HepG2 (cell line): ENCODE measurements around the gene USP24. TPM values are rescaled to one million over a fixed set of nuclear protein-coding genes. Genes with fewer than 3 reads are reported as not detected.

ENCODE experiments used
- ATAC-seq: fragments of 200-7000 bp; cut with Tn5 transposase; 3 replicates; pipeline ENCODE4 v1.9.1; 2020; ENCODE audit warnings: mild to moderate bottlenecking, moderate library complexity
- BruUV-seq: library from RNA; stranded (reverse); fragments of 400-500 nt; replicated peaks from 2 replicates; lab custom pipeline; 2021; lab: Mats Ljungman, UMichigan
- CTCF ChIA-PET: fragments of 300-600 bp; formaldehyde crosslinking; extraction: SDS; loops from one replicate; lab custom pipeline; 2021; ENCODE audit warnings: low total read pairs, inconsistent platforms, low intra/inter-chr PET ratio; lab: Yijun Ruan, JAX
- POLR2A ChIA-PET: fragments of 350-600 bp; sonication (Branson Sonifier 250); formaldehyde crosslinking; loops from one replicate; lab custom pipeline; 2020; ENCODE audit warnings: antibody characterized with exemption, inconsistent platforms; lab: Yijun Ruan, JAX
- DNase-seq: peaks from one replicate; pipeline ENCODE4 v3.0.0-alpha.2; 2015; ENCODE audit warnings: low spot score
- FAIRE-seq: peaks from 3 replicates; lab custom pipeline; 2011; peaks lifted over from hg19 to GRCh38; lab: Jason Lieb, UNC
- H2AFZ ChIP-seq: one replicate; pipeline ENCODE4 v1.6.1; 2011; ENCODE audit warnings: low read length, inconsistent platforms
- H3K27ac ChIP-seq: fragments of 300-600 bp; 3 replicates; pipeline ENCODE4 v1.8.0; 2011; ENCODE audit warnings: mixed run types, mild to moderate bottlenecking, mixed read lengths, low read length, inconsistent platforms; ENCODE audit not compliant: insufficient read depth; ENCODE audit errors: extremely low read length
- H3K27me3 ChIP-seq, 2 experiments: fragments of 200-600 bp in 1 of 2; 2 replicates in 1 of 2; 3 replicates in 1 of 2; pipeline versions ENCODE4 v1.6.0 to v1.8.0; 2011; ENCODE audit warnings: low read length in 2 of 2, mild to moderate bottlenecking in 2 of 2, moderate library complexity in 2 of 2, inconsistent platforms in 1 of 2; ENCODE audit not compliant: insufficient read depth in 2 of 2, control insufficient read depth in 1 of 2
- H3K36me3 ChIP-seq, 2 experiments: fragments of 200-600 bp in 1 of 2; replicated peaks in 1 of 2; 2 replicates in 1 of 2; 3 replicates in 1 of 2; pipeline versions ENCODE4 v1.5.1 to v1.8.0; 2011; ENCODE audit warnings: low read length in 2 of 2, inconsistent platforms in 1 of 2; ENCODE audit not compliant: insufficient read depth in 2 of 2, control insufficient read depth in 1 of 2
- H3K4me1 ChIP-seq: 2 replicates; pipeline ENCODE4 v1.5.1; 2012; ENCODE audit warnings: low read length, inconsistent platforms; ENCODE audit not compliant: insufficient read depth
- H3K4me2 ChIP-seq: 2 replicates; pipeline ENCODE4 v1.6.0; 2011; ENCODE audit warnings: low read depth, low read length, inconsistent platforms
- H3K4me3 ChIP-seq, 3 experiments: fragments of 200-600 bp in 1 of 3; sonication (generic), shearing (Covaris generic) in 1 of 3; replicated peaks in 1 of 3; 2 replicates each; pipeline ENCODE4 v1.5.1; 2011 to 2016; ENCODE audit warnings: low read length in 3 of 3, inconsistent platforms in 2 of 3, low read depth in 2 of 3, mild to moderate bottlenecking in 2 of 3, control low read depth in 1 of 3, mixed read lengths in 1 of 3; ENCODE audit not compliant: insufficient read depth in 1 of 3
- H3K79me2 ChIP-seq: one replicate; pipeline ENCODE4 v1.6.1; 2011; ENCODE audit warnings: low read length, inconsistent platforms; ENCODE audit not compliant: insufficient read depth
- H3K9ac ChIP-seq: 2 replicates; pipeline ENCODE4 v1.6.0; 2011; ENCODE audit warnings: mild to moderate bottlenecking, low read depth, low read length, inconsistent platforms; ENCODE audit not compliant: insufficient read depth
- H3K9me3 ChIP-seq: 2 replicates; pipeline ENCODE4 v1.5.1; 2012; ENCODE audit warnings: mild to moderate bottlenecking, low read length
- H4K20me1 ChIP-seq: 2 replicates; pipeline ENCODE4 v1.6.0; 2011; ENCODE audit warnings: inconsistent platforms, mild to moderate bottlenecking, low read length, moderate library complexity; ENCODE audit not compliant: insufficient read depth
- KDM5A ChIP-seq: fragments of 200-600 bp; sonication (generic); IDR thresholded peaks from 2 replicates; pipeline ENCODE4 v1.7.0; 2018; ENCODE audit warnings: antibody characterized with exemption, mild to moderate bottlenecking, low read length, borderline replicate concordance
- RCOR2 ChIP-seq: IDR thresholded peaks from 2 replicates; pipeline ENCODE4 v1.6.1; 2016; ENCODE audit warnings: missing biosample characterization, missing genetic modification reagents
- TFDP2 ChIP-seq: sonication (generic); formaldehyde crosslinking; IDR thresholded peaks from 2 replicates; pipeline ENCODE4 v1.4.0; 2020; ENCODE audit warnings: missing genetic modification reagents
- ZBTB38 ChIP-seq: sonication (generic); formaldehyde crosslinking; IDR thresholded peaks from 2 replicates; pipeline ENCODE4 v1.5.1; 2020; ENCODE audit warnings: mild to moderate bottlenecking, missing genetic modification reagents
- ZNF34 ChIP-seq: sonication (generic); formaldehyde crosslinking; IDR thresholded peaks from 2 replicates; pipeline ENCODE4 v1.4.0; 2020; ENCODE audit warnings: mild to moderate bottlenecking, missing genetic modification reagents, borderline replicate concordance
- ZNF564 ChIP-seq: sonication (generic); formaldehyde crosslinking; IDR thresholded peaks from 2 replicates; pipeline ENCODE4 v1.8.1; 2023; ENCODE audit warnings: mild to moderate bottlenecking, missing genetic modification reagents
- ZNF747 ChIP-seq: sonication (generic); formaldehyde crosslinking; IDR thresholded peaks from 2 replicates; pipeline ENCODE4 v1.8.1; 2023; ENCODE audit warnings: missing genetic modification reagents, mild to moderate bottlenecking, borderline replicate concordance
- WGBS: methylation state at CpG from one replicate; pipeline ENCODE4 v1.1.6; 2017; ENCODE audit warnings: low lambda C conversion rate; 5-methylcytosine and 5-hydroxymethylcytosine counted together
- in situ Hi-C: cut with HindIII; loops from 2 replicates; pipeline ENCODE4 v1.10.0; 2017; ENCODE audit warnings: low pct_unique_long_range_greater_than_20kb; ENCODE audit not compliant: extremely low pct_ligation_motif_present
- intact Hi-C: fragments of 100-400 bp; cut with micrococcal nuclease; formaldehyde crosslinking; loops from one replicate; pipeline ENCODE4 v1.10.0; 2022; ENCODE audit not compliant: unreplicated experiment
- polyA plus RNA-seq, 8 experiments: library from polyadenylated mRNA; depleted of rRNA in 3 of 8; stranded (reverse) in 7 of 8; unstranded in 1 of 8; fragments of >200 nt; fragmentation: Illumina TruSeq in 4 of 8; extraction: Trizol in 4 of 8; gene quantifications; 2 replicates each; pipeline versions ENCODE4 v1.2.1 to v1.2.3, GENCODE V29; 2011 to 2016; ENCODE audit warnings: low read depth in 4 of 8, missing spikeins in 1 of 8, mixed read lengths in 1 of 8; ENCODE audit not compliant: insufficient read depth in 1 of 8
- total RNA-seq, 5 experiments: library from RNA; depleted of rRNA; stranded (reverse); fragments of >200 nt; fragmentation: Illumina TruSeq; extraction: Trizol; gene quantifications; 2 replicates each; pipeline ENCODE4 v1.2.3, GENCODE V29; 2016; ENCODE audit warnings: low read depth in 1 of 5
- TF ChIP-seq, protein P1 (sequence below): sonication (generic); formaldehyde crosslinking; IDR thresholded peaks from 2 replicates; pipeline ENCODE4 v1.4.0; 2020; ENCODE audit warnings: missing genetic modification reagents, mild to moderate bottlenecking, borderline replicate concordance

The USP24 gene
- total and polyA plus RNA-seq, 2 of the 13 experiments (the other 11 are each of a cell fraction or from before 2014, with no cell fraction given), result 18.8 to 47.6 TPM

DNA sequence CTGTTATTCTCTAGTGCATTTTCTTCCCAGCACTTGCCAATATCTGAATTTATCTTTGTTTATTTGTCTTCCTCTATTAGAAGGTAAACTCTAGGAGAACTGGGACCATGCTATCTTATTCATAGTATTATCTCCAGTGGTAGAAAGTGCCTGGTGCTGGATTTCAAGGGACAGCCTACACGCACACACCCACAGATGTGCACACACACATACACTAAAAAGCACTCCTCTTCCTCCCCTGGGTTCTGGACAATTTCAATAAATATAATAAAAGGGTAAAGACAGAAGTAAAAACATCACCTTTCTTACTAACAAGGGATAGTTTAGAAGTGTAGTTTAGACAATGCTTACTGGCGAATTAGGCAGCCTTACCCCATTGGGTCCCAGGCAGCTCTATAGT, 28.5 kb upstream of the USP24 start:
- Histone ChIP-seq H3K27me3 (peaks cover 0 to 3% of the 10 kb centered on the region in 2 experiments; a peak in 1 of 5 replicates), H3K4me3 (no peak overlapping the region), H3K4me1 (peaks cover 21% of the 10 kb centered on the region), H3K9me3 (no peaks in the 10 kb centered on the region), H4K20me1 (no peaks in the 10 kb centered on the region), H3K9ac (no peak overlapping the region), H3K79me2 (no peaks in the 10 kb centered on the region), H3K36me3 (no peaks in the 10 kb centered on the region), H2AFZ (no peak overlapping the region), H3K27ac (no peak overlapping the region), H3K4me2 (no peak overlapping the region)
- ATAC-seq (no peak), DNase-seq (no peak), FAIRE-seq (no peak)
- ChIA-PET POLR2A (no interaction called here), CTCF (no interaction called here)
- in situ Hi-C loops (no loop called here), intact Hi-C loops (no loop called here)
- no TSS peak for BruUV-seq
- TF ChIP-seq TFDP2 (no peak), ZNF34 (no peak), ZBTB38 (CRISPR knock-in tag) (no peak), ZNF747 (no peak), KDM5A (no peak), RCOR2 (no peak), ZNF564 (CRISPR knock-in tag) (no peak)
- TF ChIP-seq, protein P1, sequence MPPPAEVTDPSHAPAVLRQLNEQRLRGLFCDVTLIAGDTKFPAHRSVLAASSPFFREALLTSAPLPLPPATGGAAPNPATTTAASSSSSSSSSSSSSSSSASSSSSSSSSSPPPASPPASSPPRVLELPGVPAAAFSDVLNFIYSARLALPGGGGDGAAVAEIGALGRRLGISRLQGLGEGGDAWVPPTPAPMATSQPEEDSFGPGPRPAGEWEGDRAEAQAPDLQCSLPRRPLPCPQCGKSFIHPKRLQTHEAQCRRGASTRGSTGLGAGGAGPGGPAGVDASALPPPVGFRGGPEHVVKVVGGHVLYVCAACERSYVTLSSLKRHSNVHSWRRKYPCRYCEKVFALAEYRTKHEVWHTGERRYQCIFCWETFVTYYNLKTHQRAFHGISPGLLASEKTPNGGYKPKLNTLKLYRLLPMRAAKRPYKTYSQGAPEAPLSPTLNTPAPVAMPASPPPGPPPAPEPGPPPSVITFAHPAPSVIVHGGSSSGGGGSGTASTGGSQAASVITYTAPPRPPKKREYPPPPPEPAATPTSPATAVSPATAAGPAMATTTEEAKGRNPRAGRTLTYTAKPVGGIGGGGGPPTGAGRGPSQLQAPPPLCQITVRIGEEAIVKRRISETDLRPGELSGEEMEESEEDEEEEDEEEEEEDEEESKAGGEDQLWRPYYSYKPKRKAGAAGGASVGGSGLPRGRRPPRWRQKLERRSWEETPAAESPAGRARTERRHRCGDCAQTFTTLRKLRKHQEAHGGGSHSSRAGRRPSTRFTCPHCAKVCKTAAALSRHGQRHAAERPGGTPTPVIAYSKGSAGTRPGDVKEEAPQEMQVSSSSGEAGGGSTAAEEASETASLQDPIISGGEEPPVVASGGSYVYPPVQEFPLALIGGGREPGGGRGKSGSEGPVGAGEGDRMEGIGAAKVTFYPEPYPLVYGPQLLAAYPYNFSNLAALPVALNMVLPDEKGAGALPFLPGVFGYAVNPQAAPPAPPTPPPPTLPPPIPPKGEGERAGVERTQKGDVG (CRISPR knock-in tag), result no peak
- WGBS, result 33% methylated on average over 2 of the region's 2 CpGs
